Activated naive CD8-positive, alpha-beta T cell treated with anti-CD3 and anti-CD28 coated beads, Interleukin-2, amount 50 U/mL, for 24 hours (primary cell): ENCODE measurements around the gene ELMO1.
A peak's percentile ranks its signal among the peaks of the same experiment; 100 is the strongest.

Experiments
- ATAC-seq: fragments of 150-1000 bp; cut with Tn5 transposase; one replicate; pipeline ENCODE4 v1.10.0; 2021
- DNase-seq: peaks from one replicate; pipeline ENCODE4 v3.0.0; 2021
- H3K27ac Mint-ChIP-seq: one replicate; pipeline ENCODE4 v1.8.0; 2021; ENCODE audit warnings: mild to moderate bottlenecking, mixed read lengths
- H3K27me3 Mint-ChIP-seq: one replicate; pipeline ENCODE4 v1.8.0; 2021; ENCODE audit warnings: mixed read lengths
- H3K36me3 Mint-ChIP-seq: one replicate; pipeline ENCODE4 v1.8.0; 2021; ENCODE audit warnings: low read depth, mixed read lengths
- H3K4me1 Mint-ChIP-seq: one replicate; pipeline ENCODE4 v1.8.0; 2021; ENCODE audit warnings: mixed read lengths
- H3K4me3 Mint-ChIP-seq: one replicate; pipeline ENCODE4 v1.8.0; 2021; ENCODE audit warnings: mild to moderate bottlenecking, moderate library complexity, mixed read lengths
- H3K9me3 Mint-ChIP-seq: one replicate; pipeline ENCODE4 v1.8.0; 2021; ENCODE audit warnings: mixed read lengths

ELMO1 gene

DNA sequence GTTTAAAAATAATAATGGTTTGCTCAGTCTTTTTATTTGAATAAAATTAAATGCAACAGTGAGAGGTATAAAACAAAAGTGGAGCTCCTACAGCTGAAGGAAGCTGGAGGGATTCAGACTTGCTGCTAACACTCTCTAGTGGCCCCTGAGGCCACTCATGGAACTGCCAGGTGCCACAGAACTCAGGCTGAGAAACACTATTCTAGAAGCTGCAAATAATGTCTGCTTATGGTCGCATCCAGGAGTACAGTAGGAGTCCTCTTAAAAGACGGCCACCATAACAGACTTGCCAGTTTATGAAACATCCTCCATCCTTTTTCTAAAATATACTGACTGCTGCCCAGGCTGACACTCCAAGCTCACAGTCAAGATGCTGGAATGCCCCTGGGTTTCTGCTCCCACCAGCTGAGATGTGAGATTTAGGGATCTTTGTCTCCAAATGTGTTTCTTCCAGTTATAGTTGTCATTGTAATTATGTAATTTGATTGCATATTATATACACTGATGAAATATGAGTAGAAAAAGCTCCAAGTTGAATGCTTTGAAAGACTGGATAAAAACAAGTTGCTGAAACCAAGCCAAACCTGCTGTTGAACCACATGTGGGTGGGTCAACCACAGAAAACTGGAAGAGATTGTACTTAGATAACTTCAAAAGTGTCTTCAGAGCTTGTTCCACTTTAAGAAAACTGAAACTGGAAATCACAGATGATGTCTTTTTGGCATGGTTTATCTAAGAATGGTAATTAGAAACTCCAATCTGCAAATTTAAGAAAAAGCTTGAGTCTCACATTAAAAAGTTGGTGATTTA is 510.7 kb downstream of the ELMO1 start:
- Mint-ChIP-seq H3K4me3 (no peak overlapping the region), H3K36me3 (peaks cover 97% of the 10 kb centered on the region), H3K27ac (no peak overlapping the region), H3K27me3 (no peaks in the 10 kb centered on the region), H3K4me1 (peaks cover 16% of the 10 kb centered on the region), H3K9me3 (peaks cover 70% of the 10 kb centered on the region)
- no peak for DNase-seq
- no peak for ATAC-seq

DNA sequence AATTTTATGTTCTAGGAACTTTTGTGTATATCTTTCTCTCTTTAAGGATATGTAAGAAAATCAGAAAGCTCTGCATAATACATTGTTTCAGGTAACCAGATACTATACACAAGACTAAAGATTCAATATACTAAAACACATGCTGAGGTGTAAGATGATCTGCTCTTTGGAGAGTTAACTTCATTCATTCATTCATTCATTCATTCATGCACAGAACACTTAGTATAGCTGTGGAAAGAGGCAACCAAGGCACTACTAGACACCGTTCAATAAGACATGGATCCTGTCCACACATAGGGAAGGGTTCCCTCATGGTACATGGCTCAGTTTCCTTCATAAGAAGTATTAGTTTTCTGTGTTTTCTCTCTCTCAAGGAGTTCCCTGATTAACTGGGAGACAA is 516.8 kb downstream of the ELMO1 start:
- Mint-ChIP-seq H3K4me3 (no peak overlapping the region), H3K9me3 (peaks cover 19% of the 10 kb centered on the region), H3K27ac (no peak overlapping the region), H3K4me1 (no peaks in the 10 kb centered on the region), H3K27me3 (no peaks in the 10 kb centered on the region), H3K36me3 (peaks cover 67% of the 10 kb centered on the region)
- ATAC-seq (no peak), DNase-seq (no peak)

DNA sequence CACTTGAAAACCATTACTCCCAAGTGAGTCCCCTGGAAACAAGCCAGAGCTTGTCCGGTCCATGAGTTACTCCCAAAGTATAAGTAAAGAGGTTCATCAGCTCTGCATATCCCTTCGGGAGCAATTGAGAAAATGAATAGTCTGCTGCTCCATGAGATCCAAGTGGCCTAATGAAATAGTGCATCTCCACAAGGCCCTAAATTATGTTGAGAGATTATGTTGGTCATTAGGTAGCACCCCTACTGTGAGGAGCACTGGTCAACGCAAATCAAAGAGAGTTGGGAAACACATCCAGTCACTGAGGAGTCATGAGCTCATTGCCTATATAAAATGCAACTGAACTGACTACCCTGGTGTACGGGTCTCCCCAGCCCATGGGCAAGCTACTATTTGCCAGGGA is 518.9 kb downstream of the ELMO1 start:
- ATAC-seq (no peak), DNase-seq (no peak)
- H3K9me3 Mint-ChIP-seq, result peaks cover 4% of the 10 kb centered on the region
- H3K27ac Mint-ChIP-seq, result no peak overlapping the region
- peaks cover 46% of the 10 kb centered on the region for H3K36me3 Mint-ChIP-seq
- no peak overlapping the region for H3K4me3 Mint-ChIP-seq
- H3K27me3 Mint-ChIP-seq, result no peaks in the 10 kb centered on the region
- peaks cover 2% of the 10 kb centered on the region for H3K4me1 Mint-ChIP-seq

GRCh38 chr7:36928718-36929117 is 519.9 kb downstream of the ELMO1 start:
- peaks cover 4% of the 10 kb centered on the region for H3K9me3 Mint-ChIP-seq
- H3K27me3 Mint-ChIP-seq, result no peaks in the 10 kb centered on the region
- ATAC-seq (no peak), DNase-seq (no peak)
- peaks cover 44% of the 10 kb centered on the region for H3K36me3 Mint-ChIP-seq
- H3K4me3 Mint-ChIP-seq, result no peak overlapping the region
- H3K4me1 Mint-ChIP-seq, result peaks cover 2% of the 10 kb centered on the region
- H3K27ac Mint-ChIP-seq, result no peak overlapping the region

DNA sequence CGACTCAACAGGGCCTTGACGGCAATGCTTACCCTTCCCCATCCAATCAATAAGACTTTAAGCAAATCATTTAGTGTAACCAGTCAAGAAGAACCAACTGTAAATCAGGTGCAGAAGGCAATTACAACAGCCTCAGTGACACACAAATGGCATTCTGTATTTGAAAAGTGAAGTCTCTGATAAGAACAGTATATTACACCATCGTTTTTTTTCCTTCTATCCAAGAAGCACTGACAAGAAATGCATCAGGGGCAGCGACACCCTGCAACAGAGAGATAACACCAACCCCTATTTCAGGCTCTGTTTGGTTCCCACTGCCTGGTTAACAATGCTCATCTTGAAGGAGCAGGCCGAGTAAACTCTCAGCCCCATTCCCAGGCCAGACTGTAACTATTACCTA is 520.4 kb downstream of the ELMO1 start:
- Mint-ChIP-seq H3K27me3 (no peaks in the 10 kb centered on the region), H3K4me3 (no peak overlapping the region)

GRCh38 chr7:36925691-36926090 is 523.0 kb downstream of the ELMO1 start:
- ATAC-seq (no peak), DNase-seq (no peak)
- H3K9me3 Mint-ChIP-seq, result peaks cover 14% of the 10 kb centered on the region
- H3K4me1 Mint-ChIP-seq, result peaks cover 2% of the 10 kb centered on the region
- H3K4me3 Mint-ChIP-seq, result no peak overlapping the region
- H3K27ac Mint-ChIP-seq, result peak overlapping the region; percentile 61
- H3K36me3 Mint-ChIP-seq, result peaks cover 47% of the 10 kb centered on the region
- H3K27me3 Mint-ChIP-seq, result no peaks in the 10 kb centered on the region

More for the DNA sequence above, 520.4 kb downstream of the ELMO1 start:
- Mint-ChIP-seq H3K27ac (no peak overlapping the region), H3K9me3 (peaks cover 4% of the 10 kb centered on the region), H3K4me1 (peaks cover 2% of the 10 kb centered on the region), H3K36me3 (peaks cover 41% of the 10 kb centered on the region)
- ATAC-seq (no peak), DNase-seq (no peak)

GRCh38 chr7:36925207-36925606 is 523.5 kb downstream of the ELMO1 start:
- Mint-ChIP-seq H3K9me3 (peaks cover 14% of the 10 kb centered on the region), H3K36me3 (peaks cover 43% of the 10 kb centered on the region), H3K27me3 (no peaks in the 10 kb centered on the region), H3K4me1 (peaks cover 2% of the 10 kb centered on the region), H3K27ac (no peak overlapping the region), H3K4me3 (no peak overlapping the region)
- ATAC-seq (no peak), DNase-seq (no peak)

- DNase-seq, result no peak
- peak overlapping the region; percentile 47 for H3K27ac Mint-ChIP-seq
- peaks cover 2% of the 10 kb centered on the region for H3K4me1 Mint-ChIP-seq
- peaks cover 35% of the 10 kb centered on the region for H3K36me3 Mint-ChIP-seq
- H3K9me3 Mint-ChIP-seq, result peaks cover 14% of the 10 kb centered on the region
- no peaks in the 10 kb centered on the region for H3K27me3 Mint-ChIP-seq
- ATAC-seq, result no peak
- H3K4me3 Mint-ChIP-seq, result no peak overlapping the region
Measured at GRCh38 chr7:36923943-36924436, 524.7 kb downstream of the ELMO1 start.

GRCh38 chr7:36923185-36923584 is 525.5 kb downstream of the ELMO1 start:
- peaks cover 33% of the 10 kb centered on the region for H3K36me3 Mint-ChIP-seq
- ATAC-seq (no peak), DNase-seq (no peak)
- peaks cover 2% of the 10 kb centered on the region for H3K4me1 Mint-ChIP-seq
- H3K27me3 Mint-ChIP-seq, result no peaks in the 10 kb centered on the region
- no peak overlapping the region for H3K4me3 Mint-ChIP-seq
- H3K9me3 Mint-ChIP-seq, result peaks cover 12% of the 10 kb centered on the region
- H3K27ac Mint-ChIP-seq, result no peak overlapping the region

GRCh38 chr7:36920433-36920832 is 528.2 kb downstream of the ELMO1 start:
- no peaks in the 10 kb centered on the region for H3K27me3 Mint-ChIP-seq
- no peaks in the 10 kb centered on the region for H3K4me1 Mint-ChIP-seq
- DNase-seq, result no peak
- H3K36me3 Mint-ChIP-seq, result peaks cover 36% of the 10 kb centered on the region
- H3K4me3 Mint-ChIP-seq, result no peak overlapping the region
- no peak overlapping the region for H3K27ac Mint-ChIP-seq
- peaks cover 10% of the 10 kb centered on the region for H3K9me3 Mint-ChIP-seq
- no peak for ATAC-seq

DNA sequence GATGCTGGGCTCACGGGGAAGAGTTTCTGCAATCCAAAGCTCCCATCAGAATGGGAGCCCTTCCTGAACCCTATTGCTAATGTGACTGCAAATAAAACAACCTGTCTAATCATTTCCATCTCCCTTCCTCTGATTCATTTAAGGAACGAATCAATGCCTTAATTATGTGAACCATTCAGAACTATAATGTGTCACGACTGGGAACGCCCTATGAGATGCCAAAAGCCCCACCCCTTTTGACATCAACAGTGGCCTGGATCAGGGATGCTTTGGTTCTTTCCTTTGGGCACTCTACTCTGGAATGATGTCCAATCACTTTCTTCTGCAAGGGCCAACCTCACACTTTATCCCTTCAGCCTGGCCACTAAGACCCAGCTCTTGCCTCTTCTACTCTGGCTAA is 528.9 kb downstream of the ELMO1 start:
- H3K36me3 Mint-ChIP-seq, result peaks cover 40% of the 10 kb centered on the region
- H3K4me1 Mint-ChIP-seq, result no peaks in the 10 kb centered on the region
- DNase-seq (no peak), ATAC-seq (no peak)
- H3K27me3 Mint-ChIP-seq, result no peaks in the 10 kb centered on the region
- H3K9me3 Mint-ChIP-seq, result peaks cover 10% of the 10 kb centered on the region
- no peak overlapping the region for H3K27ac Mint-ChIP-seq
- H3K4me3 Mint-ChIP-seq, result no peak overlapping the region

- DNase-seq (no peak), ATAC-seq (no peak)
- H3K27ac Mint-ChIP-seq, result no peak overlapping the region
- H3K4me3 Mint-ChIP-seq, result no peak overlapping the region
- no peaks in the 10 kb centered on the region for H3K27me3 Mint-ChIP-seq
- H3K4me1 Mint-ChIP-seq, result no peaks in the 10 kb centered on the region
- H3K9me3 Mint-ChIP-seq, result peaks cover 10% of the 10 kb centered on the region
- peaks cover 33% of the 10 kb centered on the region for H3K36me3 Mint-ChIP-seq
Measured at GRCh38 chr7:36918591-36918990, 530.1 kb downstream of the ELMO1 start.

- Mint-ChIP-seq H3K9me3 (peaks cover 5% of the 10 kb centered on the region), H3K27me3 (no peaks in the 10 kb centered on the region), H3K27ac (no peak overlapping the region), H3K4me1 (no peaks in the 10 kb centered on the region), H3K4me3 (no peak overlapping the region), H3K36me3 (peaks cover 26% of the 10 kb centered on the region)
- ATAC-seq (no peak), DNase-seq (no peak)
Measured at GRCh38 chr7:36916619-36917018, 532.0 kb downstream of the ELMO1 start.

- Mint-ChIP-seq H3K9me3 (peaks cover under 1% of the 10 kb centered on the region), H3K4me1 (no peaks in the 10 kb centered on the region), H3K4me3 (no peak overlapping the region), H3K36me3 (peaks cover 24% of the 10 kb centered on the region), H3K27ac (no peak overlapping the region), H3K27me3 (no peaks in the 10 kb centered on the region)
- ATAC-seq (no peak), DNase-seq (no peak)
Measured at GRCh38 chr7:36916116-36916515, 532.5 kb downstream of the ELMO1 start.

GRCh38 chr7:36911788-36912187 is 536.9 kb downstream of the ELMO1 start:
- Mint-ChIP-seq H3K36me3 (peaks cover 39% of the 10 kb centered on the region), H3K27me3 (no peaks in the 10 kb centered on the region), H3K27ac (no peak overlapping the region), H3K4me3 (no peak overlapping the region), H3K4me1 (no peaks in the 10 kb centered on the region), H3K9me3 (no peaks in the 10 kb centered on the region)
- no peak for DNase-seq
- ATAC-seq, result no peak
